Transverse colon (tissue), 4 donors: Measurements from ENCODE around the gene UBALD1.

ENCODE experiments used
- EP300 ChIP-seq: sonication (generic); formaldehyde crosslinking; IDR thresholded peaks from one replicate; pipeline ENCODE4 v1.6.1; 2017; ENCODE audit warnings: antibody characterized with exemption, low read depth
- POLR2A ChIP-seq: fragments of 450-650 bp; IDR thresholded peaks from one replicate; pipeline ENCODE4 v1.6.1; 2016; ENCODE audit warnings: antibody characterized with exemption, mild to moderate bottlenecking, moderate library complexity
- POLR2AphosphoS5 ChIP-seq, 3 donors: sonication (generic); formaldehyde crosslinking; IDR thresholded peaks; one replicate each; pipeline ENCODE4 v1.6.1; 2016; ENCODE audit warnings: antibody characterized with exemption in 3 of 3
- TF ChIP-seq, protein P1 (sequence below), 5 experiments: fragments of 200-600 bp in 3 of 5; fragments of 450-650 bp in 2 of 5; sonication (generic) in 3 of 5; IDR thresholded peaks; 1 replicate in 2 of 5; 2 replicates in 3 of 5; pipeline ENCODE4 v1.5.1; 2016 to 2017; ENCODE audit warnings: antibody characterized with exemption in 5 of 5, inconsistent platforms in 3 of 5, mild to moderate bottlenecking in 2 of 5, moderate library complexity in 1 of 5

GRCh38 chr16:4626396-4626795, 11.7 kb upstream of the UBALD1 start:
- TF ChIP-seq, protein P1, sequence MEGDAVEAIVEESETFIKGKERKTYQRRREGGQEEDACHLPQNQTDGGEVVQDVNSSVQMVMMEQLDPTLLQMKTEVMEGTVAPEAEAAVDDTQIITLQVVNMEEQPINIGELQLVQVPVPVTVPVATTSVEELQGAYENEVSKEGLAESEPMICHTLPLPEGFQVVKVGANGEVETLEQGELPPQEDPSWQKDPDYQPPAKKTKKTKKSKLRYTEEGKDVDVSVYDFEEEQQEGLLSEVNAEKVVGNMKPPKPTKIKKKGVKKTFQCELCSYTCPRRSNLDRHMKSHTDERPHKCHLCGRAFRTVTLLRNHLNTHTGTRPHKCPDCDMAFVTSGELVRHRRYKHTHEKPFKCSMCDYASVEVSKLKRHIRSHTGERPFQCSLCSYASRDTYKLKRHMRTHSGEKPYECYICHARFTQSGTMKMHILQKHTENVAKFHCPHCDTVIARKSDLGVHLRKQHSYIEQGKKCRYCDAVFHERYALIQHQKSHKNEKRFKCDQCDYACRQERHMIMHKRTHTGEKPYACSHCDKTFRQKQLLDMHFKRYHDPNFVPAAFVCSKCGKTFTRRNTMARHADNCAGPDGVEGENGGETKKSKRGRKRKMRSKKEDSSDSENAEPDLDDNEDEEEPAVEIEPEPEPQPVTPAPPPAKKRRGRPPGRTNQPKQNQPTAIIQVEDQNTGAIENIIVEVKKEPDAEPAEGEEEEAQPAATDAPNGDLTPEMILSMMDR (IDR thresholded peaks at IDR 0.05) = no peak
- TF ChIP-seq EP300 (no peak), POLR2A (no peak), POLR2AphosphoS5 (IDR thresholded peaks at IDR 0.05) (no peak)
